ENCODE results near the gene C17orf67. TPM values are rescaled to one million over a fixed set of nuclear protein-coding genes. Genes with fewer than 3 reads are reported as not detected.

Gene C17orf67
- total and polyA plus RNA-seq, 10 of the 15 experiments (the other 5 are each of a cell fraction or from before 2014, with no cell fraction given), result 0.24 to 3.3 (median 0.89) TPM

DNA sequence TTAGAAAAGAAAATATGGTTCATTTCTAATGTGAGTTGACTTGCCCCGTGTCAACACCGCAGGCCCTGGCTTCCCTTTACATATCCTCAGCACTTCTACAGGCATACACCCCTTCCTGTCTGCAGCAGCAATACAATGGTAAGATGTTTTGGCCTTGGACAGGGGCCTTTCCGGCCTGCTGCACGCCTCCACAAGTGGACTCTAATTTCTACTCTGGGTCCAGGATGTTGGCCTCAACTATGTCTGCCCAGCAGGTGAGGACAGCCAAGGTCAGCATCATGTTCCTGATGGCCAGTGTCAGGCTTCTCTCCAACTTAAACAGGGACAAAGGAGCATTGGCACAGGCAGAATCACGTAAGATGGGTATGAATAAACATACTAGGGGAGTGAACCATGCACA, 11.0 kb downstream of the C17orf67 start:
- WGBS (ENCODE audit: insufficient coverage, insufficient replicate concordance, low lambda C conversion rate, missing lambda C conversion rate), result 22% methylated on average over 5 of the region's 5 CpGs
- TF ChIP-seq RUNX3 (IDR thresholded peaks at IDR 0.05; ENCODE audit: low read length) (no peak), GABPA (IDR thresholded peaks at IDR 0.05; ENCODE audit: low read depth) (no peak), ETV6 (conservative IDR thresholded peaks at IDR 0.05 in 1 of 2, IDR thresholded peaks at IDR 0.05 in 1 of 2; ENCODE audit: borderline replicate concordance in 1 of 2, low read depth in 1 of 2) (no peak), FOS (IDR thresholded peaks at IDR 0.05; ENCODE audit: borderline replicate concordance, extremely low read depth, insufficient read length) (no peak), TARDBP (IDR thresholded peaks at IDR 0.05; ENCODE audit: borderline replicate concordance) (no peak), KDM1A (IDR thresholded peaks at IDR 0.05; ENCODE audit: borderline replicate concordance) (no peak), ASH2L (IDR thresholded peaks at IDR 0.05; ENCODE audit: borderline replicate concordance, low read depth) (no peak), CBX3 (IDR thresholded peaks at IDR 0.05; ENCODE audit: borderline replicate concordance, low read depth) (no peak)
- TF ChIP-seq, protein P1, sequence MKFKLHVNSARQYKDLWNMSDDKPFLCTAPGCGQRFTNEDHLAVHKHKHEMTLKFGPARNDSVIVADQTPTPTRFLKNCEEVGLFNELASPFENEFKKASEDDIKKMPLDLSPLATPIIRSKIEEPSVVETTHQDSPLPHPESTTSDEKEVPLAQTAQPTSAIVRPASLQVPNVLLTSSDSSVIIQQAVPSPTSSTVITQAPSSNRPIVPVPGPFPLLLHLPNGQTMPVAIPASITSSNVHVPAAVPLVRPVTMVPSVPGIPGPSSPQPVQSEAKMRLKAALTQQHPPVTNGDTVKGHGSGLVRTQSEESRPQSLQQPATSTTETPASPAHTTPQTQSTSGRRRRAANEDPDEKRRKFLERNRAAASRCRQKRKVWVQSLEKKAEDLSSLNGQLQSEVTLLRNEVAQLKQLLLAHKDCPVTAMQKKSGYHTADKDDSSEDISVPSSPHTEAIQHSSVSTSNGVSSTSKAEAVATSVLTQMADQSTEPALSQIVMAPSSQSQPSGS (IDR thresholded peaks at IDR 0.05; ENCODE audit: low read length), result no peak
- TF ChIP-seq, protein P2, sequence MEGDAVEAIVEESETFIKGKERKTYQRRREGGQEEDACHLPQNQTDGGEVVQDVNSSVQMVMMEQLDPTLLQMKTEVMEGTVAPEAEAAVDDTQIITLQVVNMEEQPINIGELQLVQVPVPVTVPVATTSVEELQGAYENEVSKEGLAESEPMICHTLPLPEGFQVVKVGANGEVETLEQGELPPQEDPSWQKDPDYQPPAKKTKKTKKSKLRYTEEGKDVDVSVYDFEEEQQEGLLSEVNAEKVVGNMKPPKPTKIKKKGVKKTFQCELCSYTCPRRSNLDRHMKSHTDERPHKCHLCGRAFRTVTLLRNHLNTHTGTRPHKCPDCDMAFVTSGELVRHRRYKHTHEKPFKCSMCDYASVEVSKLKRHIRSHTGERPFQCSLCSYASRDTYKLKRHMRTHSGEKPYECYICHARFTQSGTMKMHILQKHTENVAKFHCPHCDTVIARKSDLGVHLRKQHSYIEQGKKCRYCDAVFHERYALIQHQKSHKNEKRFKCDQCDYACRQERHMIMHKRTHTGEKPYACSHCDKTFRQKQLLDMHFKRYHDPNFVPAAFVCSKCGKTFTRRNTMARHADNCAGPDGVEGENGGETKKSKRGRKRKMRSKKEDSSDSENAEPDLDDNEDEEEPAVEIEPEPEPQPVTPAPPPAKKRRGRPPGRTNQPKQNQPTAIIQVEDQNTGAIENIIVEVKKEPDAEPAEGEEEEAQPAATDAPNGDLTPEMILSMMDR (IDR thresholded peaks at IDR 0.05 in 2 of 3, conservative IDR thresholded peaks at IDR 0.05 in 1 of 3; ENCODE audit: control insufficient read depth in 2 of 3, extremely low read depth in 1 of 3, insufficient read depth in 1 of 3, low read depth in 3 of 3, low read length in 3 of 3), result no peak
- TF ChIP-seq, protein P3, sequence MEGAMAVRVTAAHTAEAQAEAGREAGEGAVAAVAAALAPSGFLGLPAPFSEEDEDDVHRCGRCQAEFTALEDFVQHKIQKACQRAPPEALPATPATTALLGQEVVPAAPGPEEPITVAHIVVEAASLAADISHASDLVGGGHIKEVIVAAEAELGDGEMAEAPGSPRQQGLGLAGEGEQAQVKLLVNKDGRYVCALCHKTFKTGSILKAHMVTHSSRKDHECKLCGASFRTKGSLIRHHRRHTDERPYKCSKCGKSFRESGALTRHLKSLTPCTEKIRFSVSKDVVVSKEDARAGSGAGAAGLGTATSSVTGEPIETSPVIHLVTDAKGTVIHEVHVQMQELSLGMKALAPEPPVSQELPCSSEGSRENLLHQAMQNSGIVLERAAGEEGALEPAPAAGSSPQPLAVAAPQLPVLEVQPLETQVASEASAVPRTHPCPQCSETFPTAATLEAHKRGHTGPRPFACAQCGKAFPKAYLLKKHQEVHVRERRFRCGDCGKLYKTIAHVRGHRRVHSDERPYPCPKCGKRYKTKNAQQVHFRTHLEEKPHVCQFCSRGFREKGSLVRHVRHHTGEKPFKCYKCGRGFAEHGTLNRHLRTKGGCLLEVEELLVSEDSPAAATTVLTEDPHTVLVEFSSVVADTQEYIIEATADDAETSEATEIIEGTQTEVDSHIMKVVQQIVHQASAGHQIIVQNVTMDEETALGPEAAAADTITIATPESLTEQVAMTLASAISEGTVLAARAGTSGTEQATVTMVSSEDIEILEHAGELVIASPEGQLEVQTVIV (IDR thresholded peaks at IDR 0.05; ENCODE audit: borderline replicate concordance, partially characterized antibody), result no peak
- H2AFZ ChIP-seq (ENCODE audit: control insufficient read depth, low read depth, low read length), result no peak overlapping the region
- no peaks in the 10 kb centered on the region for H3K9me3 ChIP-seq (replicated peaks; ENCODE audit: control insufficient read depth, insufficient read depth, low read length)
- CTCF ChIA-PET, result interaction anchor here (1.0 to 13.1 kb wide), 5 partner anchors 9 to 138 kb away, joined by 3 to 184 read pairs (median 7); partner anchors contain the start of gene COIL
- H3K4me3 ChIP-seq, result no peak overlapping the region
- no peak overlapping the region for H3K9ac ChIP-seq (ENCODE audit: control insufficient read depth, insufficient read depth, low read length)
- BruUV-seq (replicated peaks), result no TSS peak
- ATAC-seq, result no peak
- H3K4me2 ChIP-seq (ENCODE audit: control insufficient read depth, insufficient read depth), result no peak overlapping the region
- no peaks in the 10 kb centered on the region for H3K36me3 ChIP-seq (ENCODE audit: control insufficient read depth in 2 of 2, insufficient read depth in 2 of 2, low read length in 1 of 2)
- RAD21 ChIA-PET (ENCODE audit: unreplicated experiment), result interaction anchor here (0.7 to 0.8 kb wide), 2 partner anchors 57 to 91 kb away, joined by 3 read pairs; partner anchors contain the start of gene TRIM25
- POLR2A ChIA-PET, result no interaction called here
- no peaks in the 10 kb centered on the region for H3K27me3 ChIP-seq (replicated peaks in 1 of 2; ENCODE audit: control insufficient read depth in 2 of 2, insufficient read depth in 2 of 2, low read length in 1 of 2)
- H3K27ac ChIP-seq (ENCODE audit: control insufficient read depth, insufficient read depth), result no peak overlapping the region
- no peaks in the 10 kb centered on the region for H4K20me1 ChIP-seq (ENCODE audit: control insufficient read depth, insufficient read depth)
- no peaks in the 10 kb centered on the region for H3K79me2 ChIP-seq (ENCODE audit: control insufficient read depth, insufficient read depth, low read length)
- in situ Hi-C loops (cut with MboI), result no loop called here
- H3K4me1 ChIP-seq (ENCODE audit: control insufficient read depth, insufficient read depth, low read length), result no peaks in the 10 kb centered on the region; the same call in 1 of the 2 replicates
- intact Hi-C loops (cut with micrococcal nuclease; ENCODE audit: unreplicated experiment), result no loop called here
- SMC1A ChIA-PET (ENCODE audit: uncharacterized antibody, unreplicated experiment), result interaction anchor here (0.9 to 4.0 kb wide), 6 partner anchors 10 to 119 kb away, joined by 3 to 26 read pairs (median 6); partner anchors contain the start of gene TRIM25
- no peak for DNase-seq (ENCODE audit: low read depth, low spot score)
- no peak for FAIRE-seq
